Stimulated activated naive B cell treated with anti-CD40 and anti-IgM and Interleukin-4, amounts not matched to agents 10 μg/mL and 1 μg/mL and 100 μg/mL, for 72 hours (primary cell): ENCODE measurements around the gene ZDHHC7.
"Not testable (repeated sequence)": the region's sequence is repeated elsewhere in the genome, so short reads cannot be mapped to it uniquely, and the experiment has no call there.

ENCODE experiments used
- ATAC-seq, 2 donors: fragments of 150-1000 bp; cut with Tn5 transposase; replicated peaks; 2 replicates each; pipeline ENCODE4 v1.10.0; 2021; ENCODE audit warnings: moderate library complexity in 1 of 2
- DNase-seq: peaks from one replicate; pipeline ENCODE4 v3.0.0; 2021
- H3K27ac Mint-ChIP-seq: one replicate; pipeline ENCODE4 v1.8.0; 2022; ENCODE audit warnings: mild to moderate bottlenecking, mixed read lengths
- H3K27me3 Mint-ChIP-seq, 2 donors: one replicate each; pipeline ENCODE4 v1.8.0; 2022; ENCODE audit warnings: mixed read lengths in 2 of 2
- H3K36me3 Mint-ChIP-seq, 2 donors: one replicate each; pipeline ENCODE4 v1.8.0; 2022; ENCODE audit warnings: mixed read lengths in 2 of 2, mild to moderate bottlenecking in 1 of 2
- H3K4me1 Mint-ChIP-seq, 2 donors: one replicate each; pipeline ENCODE4 v1.8.0; 2022; ENCODE audit warnings: mixed read lengths in 2 of 2, mild to moderate bottlenecking in 1 of 2
- H3K4me3 Mint-ChIP-seq, 2 donors: one replicate each; pipeline ENCODE4 v1.8.0; 2022; ENCODE audit warnings: mild to moderate bottlenecking in 2 of 2, mixed read lengths in 2 of 2, moderate library complexity in 1 of 2
- H3K9me3 Mint-ChIP-seq, 2 donors: one replicate each; pipeline ENCODE4 v1.8.0; 2022; ENCODE audit warnings: mixed read lengths in 2 of 2, mild to moderate bottlenecking in 1 of 2

ZDHHC7 gene

DNA sequence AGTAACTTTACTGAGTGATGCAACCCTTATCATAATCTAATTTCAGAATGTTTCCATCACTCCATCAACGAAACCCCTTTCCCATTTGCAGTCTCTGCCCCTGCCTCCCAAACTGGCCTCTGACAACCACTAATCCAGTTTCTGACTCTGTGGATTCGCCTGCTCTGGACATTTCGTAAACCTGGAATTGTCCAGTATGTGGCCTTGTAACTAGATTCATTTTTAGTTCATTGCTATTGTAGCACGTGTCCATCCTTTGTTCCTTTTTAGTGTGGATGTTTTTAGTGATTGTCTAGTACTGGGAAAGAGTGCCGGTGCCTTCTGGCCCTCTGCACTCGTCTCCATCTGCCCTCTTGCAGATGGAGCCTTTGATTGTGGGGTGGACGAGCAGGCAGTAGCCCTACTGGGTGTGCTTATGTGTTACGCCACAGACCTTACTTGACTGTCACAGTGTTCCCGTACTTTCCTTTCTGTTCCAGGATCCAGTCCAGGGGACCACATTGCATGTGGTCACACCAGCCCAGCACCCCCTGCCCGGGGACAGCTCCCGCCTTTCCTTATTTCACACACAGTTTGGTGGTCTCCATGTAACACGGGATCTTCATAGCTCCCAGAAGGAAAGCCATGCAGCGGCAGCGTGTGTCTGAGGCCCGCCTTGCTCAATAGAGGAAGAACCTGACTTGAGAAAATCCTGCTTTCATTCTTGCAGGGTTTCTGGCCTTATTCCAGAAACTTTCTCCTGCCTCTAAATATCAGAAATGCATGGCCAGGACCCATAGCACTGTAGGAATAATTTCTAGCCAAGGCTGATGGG lies 25.1 kb upstream of the ZDHHC7 start:
- no peaks in the 10 kb centered on the region for H3K9me3 Mint-ChIP-seq
- H3K4me1 Mint-ChIP-seq, result peaks cover 3 to 5% of the 10 kb centered on the region in 2 donors
- H3K27ac Mint-ChIP-seq, result no peak overlapping the region
- no peak overlapping the region for H3K4me3 Mint-ChIP-seq
- H3K36me3 Mint-ChIP-seq, result peaks cover 0 to 2% of the 10 kb centered on the region in 2 donors
- DNase-seq (no peak), ATAC-seq (no peak)
- no peaks in the 10 kb centered on the region for H3K27me3 Mint-ChIP-seq

DNA sequence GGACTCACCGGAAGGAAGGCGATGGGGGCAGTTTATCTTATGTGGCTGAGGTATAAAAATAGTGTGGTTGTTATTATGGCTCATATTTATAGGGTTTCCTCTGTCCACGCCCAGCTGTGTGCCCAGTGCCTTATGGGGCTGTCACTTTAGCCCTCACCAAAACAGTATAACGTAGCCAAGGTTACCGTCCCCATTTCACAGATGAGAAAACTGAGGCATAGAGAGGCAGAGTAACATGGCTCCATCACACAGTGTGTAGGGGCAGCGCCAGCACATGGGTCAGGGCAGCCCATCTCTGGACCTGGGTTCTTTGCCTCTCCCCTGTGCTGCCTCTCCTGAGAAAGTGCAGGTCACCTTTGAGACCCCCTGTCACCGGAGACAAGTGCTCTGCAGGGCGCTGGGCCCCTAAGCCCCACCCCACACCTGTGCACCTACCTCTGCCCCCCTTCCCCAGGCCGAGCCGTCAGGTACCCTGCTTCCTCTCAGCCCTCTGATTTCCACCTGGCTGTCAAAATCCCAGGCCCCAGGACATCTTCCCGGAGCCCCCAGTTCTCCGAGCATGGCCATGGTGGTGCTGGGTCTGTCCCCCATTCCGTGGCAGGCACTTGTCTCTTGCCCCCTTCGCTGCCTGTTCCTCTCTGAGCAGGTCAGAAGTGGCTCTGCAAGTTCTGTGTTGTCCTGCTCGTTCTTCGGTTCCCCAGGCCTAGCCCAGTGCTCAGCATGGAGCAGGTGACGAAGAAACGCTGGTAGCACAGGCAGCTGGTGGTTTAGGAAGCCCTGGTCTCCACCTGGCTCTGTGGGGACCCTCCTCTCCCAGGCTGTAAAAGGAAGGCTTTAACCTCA lies 23.5 kb upstream of the ZDHHC7 start:
- ATAC-seq (no peak), DNase-seq (no peak)
- Mint-ChIP-seq H3K4me1 (peaks cover 3 to 8% of the 10 kb centered on the region in 2 donors), H3K27me3 (no peaks in the 10 kb centered on the region), H3K36me3 (peaks cover 0 to 2% of the 10 kb centered on the region in 2 donors), H3K9me3 (no peaks in the 10 kb centered on the region), H3K4me3 (no peak overlapping the region), H3K27ac (no peak overlapping the region)

DNA sequence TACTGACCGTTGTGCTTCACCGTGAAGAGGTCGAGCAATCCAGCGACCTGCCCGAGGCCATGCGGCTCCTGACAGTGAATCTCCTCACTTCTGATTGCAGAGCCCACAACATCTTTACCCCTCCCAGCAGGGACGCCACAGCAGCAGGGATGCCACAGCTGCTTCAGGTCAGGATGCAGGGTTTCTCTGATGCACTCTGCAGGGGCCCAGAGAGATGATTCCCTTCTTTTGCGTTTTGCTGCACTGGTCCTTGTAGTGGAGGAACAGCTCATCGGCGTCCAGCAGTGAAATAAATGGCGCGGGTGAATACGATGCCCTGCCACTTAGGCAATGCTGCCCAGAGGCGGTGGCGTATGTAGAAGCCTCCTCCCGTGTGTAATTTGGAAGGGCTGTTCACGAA lies 21.8 kb upstream of the ZDHHC7 start:
- ATAC-seq (no peak), DNase-seq (no peak)
- H3K27me3 Mint-ChIP-seq, result peaks cover 2 to 5% of the 10 kb centered on the region in 2 donors
- H3K9me3 Mint-ChIP-seq, result no peaks in the 10 kb centered on the region
- no peak overlapping the region for H3K27ac Mint-ChIP-seq
- H3K4me1 Mint-ChIP-seq, result peaks cover 18 to 25% of the 10 kb centered on the region in 2 donors
- peaks cover 0 to 2% of the 10 kb centered on the region in 2 donors for H3K36me3 Mint-ChIP-seq
- no peak overlapping the region for H3K4me3 Mint-ChIP-seq

DNA sequence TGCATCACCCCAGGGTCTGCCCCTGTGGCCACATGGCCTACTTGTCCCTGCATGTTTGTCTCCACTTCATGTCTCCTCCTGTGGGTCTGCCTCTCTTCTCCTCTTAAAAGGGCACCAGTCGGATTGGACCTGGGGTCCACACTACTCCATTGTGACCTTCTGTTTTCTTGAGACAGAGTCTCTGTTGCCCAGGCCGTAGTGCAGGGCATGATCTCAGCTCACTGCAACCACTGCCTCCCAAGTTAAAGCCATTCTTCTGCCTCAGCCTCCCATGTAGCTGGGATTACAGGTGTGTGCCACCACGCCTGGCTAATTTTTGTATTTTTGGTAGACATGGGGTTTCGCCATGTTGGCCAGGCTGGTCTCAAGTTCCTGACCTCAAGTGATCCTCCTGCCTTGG lies 20.9 kb upstream of the ZDHHC7 start:
- not testable (repeated sequence) for H3K4me3 Mint-ChIP-seq, H3K36me3 Mint-ChIP-seq, DNase-seq, H3K27ac Mint-ChIP-seq, H3K9me3 Mint-ChIP-seq, H3K27me3 Mint-ChIP-seq, ATAC-seq
- peaks cover 22 to 35% of the 10 kb centered on the region in 2 donors for H3K4me1 Mint-ChIP-seq

DNA sequence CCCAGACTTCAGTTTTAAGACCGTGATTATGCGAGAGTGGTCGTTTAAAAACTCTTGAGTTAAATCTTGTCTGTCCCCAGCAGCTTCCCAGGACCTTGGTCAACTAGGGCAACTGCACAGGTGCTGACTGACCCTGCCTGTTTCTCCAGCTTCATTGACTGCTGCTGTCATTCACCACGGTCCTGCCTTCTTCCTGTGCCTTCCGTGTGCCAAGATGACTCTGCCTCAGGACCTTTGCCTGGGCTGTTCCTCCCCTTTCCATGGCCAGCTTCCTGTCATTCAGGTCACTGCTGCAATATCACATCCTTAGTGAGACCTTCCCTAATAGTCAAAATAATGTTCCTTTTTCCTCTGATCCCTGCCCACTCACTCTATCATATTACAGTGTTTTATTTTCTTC lies 20.1 kb upstream of the ZDHHC7 start:
- no peak overlapping the region for H3K27ac Mint-ChIP-seq
- H3K4me3 Mint-ChIP-seq, result no peak overlapping the region
- peaks cover 23 to 38% of the 10 kb centered on the region in 2 donors for H3K4me1 Mint-ChIP-seq
- H3K27me3 Mint-ChIP-seq, result peaks cover 7 to 8% of the 10 kb centered on the region in 2 donors
- no peak for DNase-seq
- no peaks in the 10 kb centered on the region for H3K9me3 Mint-ChIP-seq
- H3K36me3 Mint-ChIP-seq, result no peaks in the 10 kb centered on the region
- no peak for ATAC-seq

DNA sequence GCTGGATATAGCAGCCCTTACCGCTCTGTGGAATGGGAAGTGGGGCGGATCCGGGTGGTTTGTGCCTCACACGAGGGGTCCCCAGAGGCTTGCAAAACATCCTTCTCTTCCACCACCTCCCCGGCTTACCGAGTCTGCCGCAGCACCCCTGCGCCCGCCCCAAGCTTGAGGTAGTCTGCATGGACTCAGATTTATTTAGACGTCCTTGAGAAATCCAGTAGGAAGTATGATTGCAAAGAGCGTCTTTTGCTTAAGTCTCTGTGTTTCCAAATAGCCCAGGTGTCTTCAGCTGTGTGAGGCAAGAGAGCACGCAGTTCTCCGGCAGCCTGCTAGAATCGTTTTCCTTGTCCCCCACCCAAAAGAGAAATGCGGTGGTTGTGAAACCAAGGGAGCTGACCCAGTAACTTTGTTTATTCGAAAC lies 18.7 kb upstream of the ZDHHC7 start:
- Mint-ChIP-seq H3K9me3 (no peaks in the 10 kb centered on the region), H3K27me3 (peaks cover 7 to 8% of the 10 kb centered on the region in 2 donors), H3K27ac (no peak overlapping the region), H3K4me3 (no peak overlapping the region), H3K36me3 (no peaks in the 10 kb centered on the region), H3K4me1 (peaks cover 32 to 51% of the 10 kb centered on the region in 2 donors)
- ATAC-seq (no peak), DNase-seq (no peak)

DNA sequence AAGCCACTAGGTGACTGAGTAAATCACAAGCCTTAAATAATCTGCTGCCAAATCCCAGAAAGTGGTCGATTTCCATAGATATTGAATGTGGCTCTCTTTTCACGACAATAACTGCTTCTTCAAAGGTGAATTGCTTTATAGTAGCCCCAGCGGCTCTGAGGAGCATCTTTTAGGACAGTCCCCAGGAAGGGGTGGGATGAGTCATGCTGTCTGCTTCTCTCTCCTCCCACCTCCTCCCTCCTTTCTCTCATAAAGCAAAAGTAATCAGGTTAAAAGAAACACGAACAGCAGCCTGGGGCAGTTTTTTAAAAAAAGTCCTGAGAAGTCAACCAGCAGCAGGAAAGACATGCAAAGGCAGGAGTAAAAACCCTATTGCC lies 18.1 kb upstream of the ZDHHC7 start:
- Mint-ChIP-seq H3K27ac (peak overlapping the region; percentile 49), H3K9me3 (no peaks in the 10 kb centered on the region), H3K27me3 (peaks cover 7 to 8% of the 10 kb centered on the region in 2 donors), H3K36me3 (no peaks in the 10 kb centered on the region), H3K4me1 (peaks cover 34 to 57% of the 10 kb centered on the region in 2 donors), H3K4me3 (peak overlapping the region; percentile 26 to 46)
- ATAC-seq (peak; percentile 68 to 79), DNase-seq (peak; percentile 39)

DNA sequence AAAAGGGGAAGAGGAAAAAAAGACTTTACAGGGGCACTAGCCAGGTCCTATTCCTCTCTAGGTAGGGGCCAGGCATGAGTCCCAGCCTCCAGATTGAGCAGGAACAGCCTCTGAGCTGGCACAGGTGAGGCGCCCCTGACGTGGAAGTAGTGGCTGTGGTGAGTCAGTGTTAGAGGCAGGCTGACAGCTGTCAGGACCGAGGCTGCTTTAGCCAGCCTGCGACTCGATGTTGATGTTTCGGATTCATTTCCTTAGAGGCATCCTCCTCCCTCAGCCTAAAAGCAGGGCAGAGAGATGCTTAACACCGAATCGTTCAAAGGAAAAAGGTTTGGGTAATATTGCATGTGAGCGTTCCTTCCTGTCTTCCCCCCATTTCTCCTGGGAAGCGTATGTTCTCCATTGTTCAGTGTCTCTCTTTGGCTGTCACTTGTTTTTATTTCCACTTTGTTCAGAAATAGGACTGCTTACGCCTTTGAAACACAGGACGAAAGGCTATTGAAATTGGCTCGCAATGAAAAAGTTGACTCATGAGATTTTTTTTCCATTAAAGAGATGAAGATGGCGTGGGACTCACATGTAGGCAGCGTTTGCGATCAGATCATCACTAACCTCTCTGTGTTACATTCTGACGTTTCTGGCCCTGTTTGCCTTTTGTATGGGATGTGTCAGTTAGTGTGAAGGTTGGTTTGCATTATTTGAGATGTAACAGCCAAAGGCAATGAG lies 17.5 kb upstream of the ZDHHC7 start:
- Mint-ChIP-seq H3K36me3 (no peaks in the 10 kb centered on the region), H3K4me1 (peaks cover 34 to 59% of the 10 kb centered on the region in 2 donors), H3K27ac (peak overlapping the region; percentile 75), H3K9me3 (no peaks in the 10 kb centered on the region), H3K4me3 (peak overlapping the region; percentile 92 to 99), H3K27me3 (peaks cover 7 to 8% of the 10 kb centered on the region in 2 donors)
- no peak for DNase-seq
- peak; percentile 54 to 64 for ATAC-seq

DNA sequence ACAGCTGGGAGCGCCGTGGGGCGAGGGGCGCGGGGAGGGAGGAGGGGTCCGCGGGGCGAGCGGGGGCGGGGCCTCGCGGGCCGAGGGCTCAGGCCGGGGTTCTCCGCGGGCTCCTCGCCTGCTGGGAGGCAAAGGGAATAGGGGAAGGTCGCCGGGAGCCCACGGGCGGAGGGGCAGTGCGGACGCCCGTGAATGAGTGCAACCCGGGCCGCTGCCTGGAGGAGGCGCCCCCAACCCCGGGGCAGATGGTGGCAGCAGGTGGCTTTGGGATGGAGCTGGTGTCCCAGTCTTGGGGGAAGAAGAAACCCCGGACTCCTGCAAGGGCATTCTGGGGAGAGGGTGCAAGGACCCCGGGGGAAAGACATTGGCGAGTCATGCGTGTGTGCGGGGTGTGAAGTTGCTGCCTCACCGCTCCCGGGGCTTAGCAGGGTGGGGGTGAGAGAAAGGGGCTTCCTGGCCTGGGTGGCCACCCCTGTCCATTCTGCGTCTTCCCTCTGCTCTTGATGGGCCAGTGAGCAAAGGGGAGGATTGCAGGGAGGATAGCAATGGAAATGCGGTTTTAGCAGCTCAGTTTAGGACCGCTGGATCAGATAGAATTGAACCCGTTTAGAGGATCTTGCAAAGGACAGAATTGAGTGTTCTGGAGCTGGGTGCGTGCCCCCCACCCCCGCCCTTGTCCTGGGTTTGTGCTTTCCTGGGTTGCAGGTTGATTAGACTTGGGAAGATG lies 16.8 kb upstream of the ZDHHC7 start:
- H3K27me3 Mint-ChIP-seq, result peaks cover 7 to 8% of the 10 kb centered on the region in 2 donors
- peak overlapping the region; percentile 94 for H3K27ac Mint-ChIP-seq
- peak overlapping the region; percentile 92 to 99 for H3K4me3 Mint-ChIP-seq
- peaks cover 34 to 59% of the 10 kb centered on the region in 2 donors for H3K4me1 Mint-ChIP-seq
- H3K36me3 Mint-ChIP-seq, result no peaks in the 10 kb centered on the region
- H3K9me3 Mint-ChIP-seq, result no peaks in the 10 kb centered on the region
- DNase-seq, result no peak
- ATAC-seq, result peak; percentile 7 to 17

DNA sequence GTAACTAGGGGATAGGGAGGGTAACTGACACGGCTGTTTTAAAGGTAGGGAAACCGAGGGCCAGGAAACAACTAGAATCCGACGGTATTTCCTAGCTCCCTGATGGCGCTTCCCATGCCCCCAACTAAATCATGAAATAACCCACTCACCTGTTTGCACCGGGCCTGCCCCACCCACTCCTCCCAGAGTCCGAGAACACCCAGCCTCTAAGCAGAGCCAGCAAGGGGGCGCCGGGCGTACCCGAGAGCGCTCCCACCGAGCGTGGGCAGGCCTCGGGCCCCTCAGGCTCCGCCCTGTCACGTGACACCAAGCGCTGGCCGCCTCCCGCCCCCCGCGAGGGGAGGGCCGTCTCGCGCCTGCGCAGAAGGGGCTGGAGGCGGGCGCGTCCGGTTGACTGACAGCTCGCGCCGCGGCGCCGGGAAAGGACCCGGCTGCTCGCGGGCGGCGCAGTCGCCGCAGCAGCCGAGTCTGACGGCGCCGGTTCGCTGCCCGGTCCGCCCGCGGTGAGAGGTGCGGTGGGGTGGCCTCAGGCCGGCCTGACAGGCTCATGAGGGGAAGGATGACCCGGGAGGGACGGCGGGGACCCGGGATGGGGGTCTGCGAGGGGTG lies 16.1 kb upstream of the ZDHHC7 start, which contains the start of gene KIAA0513:
TSS of gene KIAA0513 (plus strand) at position 447 of the 609 bp plus-strand sequence. CDS start 39,277 bp downstream, outside the sequence.
- peaks cover 34 to 59% of the 10 kb centered on the region in 2 donors for H3K4me1 Mint-ChIP-seq
- peak; percentile 93 for DNase-seq

DNA sequence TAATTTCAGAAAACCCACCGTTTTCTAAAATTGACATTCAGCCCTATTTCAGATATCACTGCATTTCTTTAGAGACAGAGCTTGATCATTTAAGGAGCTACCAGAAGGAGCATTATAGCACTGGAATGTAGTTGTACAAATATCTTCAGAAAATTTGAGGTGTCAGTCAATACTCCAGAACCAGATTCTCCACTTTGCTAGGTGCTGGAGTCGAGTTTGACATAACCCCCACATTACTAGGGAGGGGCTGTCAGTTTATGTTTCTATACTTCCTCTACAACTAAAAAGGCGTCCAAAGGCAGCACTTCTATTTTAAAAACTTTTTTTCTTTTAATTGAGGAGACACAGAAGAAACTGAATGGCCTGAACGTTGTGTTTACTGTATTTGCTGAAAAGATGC lies 15.4 kb upstream of the ZDHHC7 start:
- Mint-ChIP-seq H3K27ac (no peak overlapping the region), H3K27me3 (peaks cover 7 to 8% of the 10 kb centered on the region in 2 donors), H3K4me1 (peaks cover 34 to 59% of the 10 kb centered on the region in 2 donors), H3K4me3 (peak overlapping the region; percentile 92 to 99), H3K9me3 (no peaks in the 10 kb centered on the region), H3K36me3 (no peaks in the 10 kb centered on the region)
- DNase-seq, result no peak
- no peak for ATAC-seq

More for the DNA sequence above, 16.1 kb upstream of the ZDHHC7 start, which contains the start of gene KIAA0513:
- peak within 1 kb of the TSS; percentile 94 for H3K27ac Mint-ChIP-seq
- H3K27me3 Mint-ChIP-seq, result peaks cover 7 to 8% of the 10 kb centered on the region in 2 donors
- H3K36me3 Mint-ChIP-seq, result no peaks in the 10 kb centered on the region
- peak; percentile 72 to 82 for ATAC-seq
- H3K9me3 Mint-ChIP-seq, result no peaks in the 10 kb centered on the region
- peak within 1 kb of the TSS; percentile 92 to 99 for H3K4me3 Mint-ChIP-seq

DNA sequence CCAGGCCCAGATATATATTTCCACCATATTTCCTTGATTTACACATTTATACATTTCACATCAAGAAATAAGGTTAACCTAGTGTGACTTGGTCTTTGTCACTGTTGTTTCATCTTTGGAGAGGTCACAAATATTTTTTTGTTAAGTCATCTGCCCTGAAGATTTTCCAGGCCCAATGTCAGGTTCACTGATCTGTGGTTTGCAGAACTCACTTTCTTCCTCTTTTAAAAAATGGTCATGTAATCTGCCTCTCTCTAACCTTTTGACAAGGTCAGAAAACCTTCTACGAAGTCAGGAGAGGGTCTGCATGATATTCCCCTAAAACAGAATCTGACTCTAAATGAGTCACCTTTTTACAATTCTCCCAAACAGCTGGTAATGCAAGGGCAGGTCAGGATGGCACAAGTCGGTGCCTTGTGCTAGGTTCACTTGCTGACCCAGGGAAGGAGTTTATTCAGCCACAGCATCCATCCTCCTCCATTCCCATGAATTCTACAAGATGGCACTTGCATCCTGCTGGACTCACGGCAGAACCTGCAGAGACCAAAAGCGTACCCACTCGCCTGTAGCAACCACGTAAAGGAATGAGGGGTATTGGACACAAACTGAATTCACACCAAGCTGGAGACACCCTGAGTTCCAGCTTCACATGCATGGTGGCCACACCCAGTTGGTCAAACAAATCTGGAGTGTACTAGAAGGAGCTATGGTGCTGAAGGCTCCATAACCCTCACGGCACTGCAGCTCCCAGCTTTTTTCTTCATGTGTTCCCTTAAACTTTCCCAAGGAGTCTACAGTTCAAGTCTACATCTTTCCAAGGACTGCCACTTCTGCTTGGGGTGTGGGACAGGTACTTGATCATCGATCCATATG lies 14.7 kb upstream of the ZDHHC7 start:
- Mint-ChIP-seq H3K9me3 (no peaks in the 10 kb centered on the region), H3K27me3 (peaks cover 7 to 8% of the 10 kb centered on the region in 2 donors), H3K4me3 (peak overlapping the region in 1 of 2 donors; percentile 99), H3K36me3 (no peaks in the 10 kb centered on the region), H3K27ac (peak overlapping the region; percentile 88), H3K4me1 (peaks cover 34 to 59% of the 10 kb centered on the region in 2 donors)
- no peak for DNase-seq
- ATAC-seq, result peak; percentile 26 to 33
